Measurements from ENCODE around the gene GLIS1.

- TF ChIP-seq CTCF (IDR thresholded peaks at IDR 0.05; ENCODE audit: low read depth, low read length, poor library complexity, severe bottlenecking) (no peak), EZH2phosphoT487 (IDR thresholded peaks at IDR 0.05; ENCODE audit: borderline replicate concordance, low read length) (no peak)
These were observed 40.5 kb downstream of the GLIS1 start for GRCh38 chr1:53698384-53698980.

Data from DOHH2 (cell line).